Measurements from ENCODE around the gene PGAM5.

Gene PGAM5

DNA sequence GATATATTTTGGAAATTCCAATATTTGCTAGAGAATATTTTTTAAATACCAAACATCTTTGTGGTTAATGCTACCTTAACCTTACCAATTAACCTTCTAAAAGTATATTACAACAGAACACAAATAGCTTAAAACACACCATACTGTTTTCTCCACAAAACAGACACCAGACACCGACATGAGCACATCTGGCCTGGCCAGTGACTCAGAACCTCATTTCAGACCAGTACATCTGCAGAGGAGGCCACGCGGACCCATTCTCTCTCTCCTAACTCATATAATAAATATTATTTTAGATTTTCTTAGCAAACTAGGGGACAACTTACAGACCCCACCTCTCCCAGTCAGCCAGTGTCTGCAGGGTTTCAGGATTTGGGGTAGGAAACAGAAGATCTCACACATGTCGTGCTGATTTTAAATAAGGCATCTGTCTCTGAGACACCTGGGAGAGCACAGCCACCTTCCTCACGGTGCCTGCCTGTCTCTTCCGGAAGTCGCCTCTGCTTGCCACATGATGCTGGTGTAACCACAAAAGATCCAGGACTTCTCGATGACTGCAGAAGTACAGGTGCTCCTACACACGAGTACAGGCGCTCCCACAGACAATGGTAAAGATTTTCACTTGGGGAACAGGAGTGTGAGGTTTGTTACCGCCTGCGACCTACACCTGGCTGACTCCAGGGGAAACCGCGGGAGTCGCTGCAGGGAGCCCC is 60.6 kb downstream of the PGAM5 start:
- no peak for DNase-seq (ENCODE audit: extremely low spot score)
- POLR2A ChIA-PET: no interaction called here
- TF ChIP-seq NFRKB (IDR thresholded peaks at IDR 0.05): no peak
- TF ChIP-seq BHLHE40 (IDR thresholded peaks at IDR 0.05; ENCODE audit: borderline replicate concordance): no peak
- TF ChIP-seq FOXK2 (IDR thresholded peaks at IDR 0.05): no peak
- TF ChIP-seq HDGF (IDR thresholded peaks at IDR 0.05; ENCODE audit: borderline replicate concordance): no peak
- TF ChIP-seq FOXA1 (IDR thresholded peaks at IDR 0.05): no peak
- TF ChIP-seq ZNF384 (IDR thresholded peaks at IDR 0.05): no peak
- TF ChIP-seq, protein P1, sequence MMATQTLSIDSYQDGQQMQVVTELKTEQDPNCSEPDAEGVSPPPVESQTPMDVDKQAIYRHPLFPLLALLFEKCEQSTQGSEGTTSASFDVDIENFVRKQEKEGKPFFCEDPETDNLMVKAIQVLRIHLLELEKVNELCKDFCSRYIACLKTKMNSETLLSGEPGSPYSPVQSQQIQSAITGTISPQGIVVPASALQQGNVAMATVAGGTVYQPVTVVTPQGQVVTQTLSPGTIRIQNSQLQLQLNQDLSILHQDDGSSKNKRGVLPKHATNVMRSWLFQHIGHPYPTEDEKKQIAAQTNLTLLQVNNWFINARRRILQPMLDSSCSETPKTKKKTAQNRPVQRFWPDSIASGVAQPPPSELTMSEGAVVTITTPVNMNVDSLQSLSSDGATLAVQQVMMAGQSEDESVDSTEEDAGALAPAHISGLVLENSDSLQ (IDR thresholded peaks at IDR 0.05): no peak
- TF ChIP-seq SUZ12 (IDR thresholded peaks at IDR 0.05): no peak
- no peak for TF ChIP-seq SP1 (IDR thresholded peaks at IDR 0.05)
- TF ChIP-seq CTBP1 (IDR thresholded peaks at IDR 0.05; ENCODE audit: borderline replicate concordance): no peak
- no peak for TF ChIP-seq FOXM1 (IDR thresholded peaks at IDR 0.05; ENCODE audit: borderline replicate concordance)
- no peak for TF ChIP-seq ELF4 (IDR thresholded peaks at IDR 0.05)
- no peak for TF ChIP-seq TARDBP (IDR thresholded peaks at IDR 0.05)
- TF ChIP-seq ARNT (IDR thresholded peaks at IDR 0.05): no peak
- TF ChIP-seq L3MBTL2 (conservative IDR thresholded peaks at IDR 0.05): no peak
- CTCF ChIA-PET: no interaction called here
